ENCODE data around the gene SPRR3.

SPRR3 gene

GRCh38 chr1:153032677-153033308, 31.2 kb downstream of the SPRR3 start:
- POLR2A ChIA-PET = no interaction called here
- CTCF ChIA-PET = no interaction called here
- TF ChIP-seq LEF1 (IDR thresholded peaks at IDR 0.05; ENCODE audit: borderline replicate concordance) (no peak), CTBP1 (IDR thresholded peaks at IDR 0.05; ENCODE audit: borderline replicate concordance) (no peak), FOXA1 (IDR thresholded peaks at IDR 0.05) (no peak)
- DNase-seq (ENCODE audit: extremely low spot score) = peak; percentile 34

- DNase-seq (ENCODE audit: extremely low spot score) = no peak
- TF ChIP-seq L3MBTL2 (conservative IDR thresholded peaks at IDR 0.05) = no peak
- no peak for TF ChIP-seq HDGF (IDR thresholded peaks at IDR 0.05; ENCODE audit: borderline replicate concordance)
- no peak for TF ChIP-seq TARDBP (IDR thresholded peaks at IDR 0.05)
- no peak for TF ChIP-seq CTBP1 (IDR thresholded peaks at IDR 0.05; ENCODE audit: borderline replicate concordance)
- TF ChIP-seq SUZ12 (IDR thresholded peaks at IDR 0.05) = no peak
- no peak for TF ChIP-seq BHLHE40 (IDR thresholded peaks at IDR 0.05; ENCODE audit: borderline replicate concordance)
- TF ChIP-seq FOXM1 (IDR thresholded peaks at IDR 0.05; ENCODE audit: borderline replicate concordance) = no peak
- no peak for TF ChIP-seq FOXA1 (IDR thresholded peaks at IDR 0.05)
- ChIA-PET CTCF (no interaction called here), POLR2A (no interaction called here)
Measured at GRCh38 chr1:153035211-153035610, 33.7 kb downstream of the SPRR3 start.

DNA sequence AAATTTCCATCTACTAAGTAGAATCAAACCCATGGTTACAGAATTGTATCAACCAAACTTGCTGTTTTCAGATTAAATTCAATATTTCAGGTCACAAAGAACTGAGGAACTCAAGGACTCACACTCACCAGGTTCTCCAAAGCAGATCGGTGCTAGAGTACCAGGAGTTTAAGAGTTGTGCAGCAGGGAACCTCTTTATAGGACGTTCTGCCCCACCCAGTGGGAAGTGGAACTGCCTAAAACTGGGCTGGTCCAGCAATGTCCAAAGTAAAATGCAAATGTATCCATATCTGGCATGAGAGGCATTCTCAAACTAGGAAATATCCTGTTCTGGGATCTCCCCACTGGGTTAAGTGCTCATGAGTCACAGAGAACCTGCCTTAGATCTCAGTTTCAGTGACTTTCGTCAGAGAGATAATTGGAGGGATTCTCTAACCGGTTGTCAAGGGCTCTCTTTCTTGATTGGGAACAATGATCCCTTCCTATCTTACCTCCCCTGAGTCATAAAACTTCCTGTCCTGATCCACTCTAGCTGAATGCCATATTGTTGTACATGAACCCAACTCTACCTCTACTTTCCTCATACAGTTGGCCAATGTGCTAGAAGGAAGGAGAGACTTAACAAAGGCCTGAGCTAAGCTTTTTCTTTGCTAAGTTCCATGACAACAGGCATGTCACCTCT, 39.5 kb downstream of the SPRR3 start, which contains the start of gene SPRR2D:
Gene SPRR2D, minus strand, starts transcription at position 171 of the 682 bp plus-strand sequence. CDS start 774 bp downstream, outside the sequence.
- TF ChIP-seq FOXK2 (IDR thresholded peaks at IDR 0.05) (no peak), CTBP1 (IDR thresholded peaks at IDR 0.05; ENCODE audit: borderline replicate concordance) (no peak), SUZ12 (IDR thresholded peaks at IDR 0.05) (no peak), SP1 (IDR thresholded peaks at IDR 0.05) (no peak), ZNF384 (IDR thresholded peaks at IDR 0.05) (no peak), ARNT (IDR thresholded peaks at IDR 0.05) (no peak)
- DNase-seq (ENCODE audit: extremely low spot score) = no peak
- ChIA-PET POLR2A (no interaction called here), CTCF (no interaction called here)

DNA sequence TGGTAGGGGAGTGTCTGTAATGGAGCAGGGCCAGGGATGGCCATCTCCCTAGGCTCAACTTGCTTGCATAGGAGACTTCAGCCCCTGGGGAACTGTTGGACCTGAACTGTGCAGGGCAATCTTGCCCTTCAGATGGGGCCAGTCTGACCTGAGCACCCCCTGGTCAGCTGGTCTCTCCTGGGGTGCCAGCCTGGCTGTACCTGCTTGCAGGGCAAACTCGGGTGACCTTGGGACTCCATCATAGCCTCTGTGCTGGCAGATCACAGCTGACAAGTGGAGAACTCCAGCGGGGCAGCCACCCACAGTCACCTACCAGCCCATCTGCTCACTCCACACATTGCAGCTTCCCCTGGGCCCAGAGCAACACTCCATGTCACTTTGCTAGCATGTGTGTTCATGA, 47.7 kb downstream of the SPRR3 start:
- CTCF ChIA-PET = no interaction called here
- POLR2A ChIA-PET = no interaction called here
- TF ChIP-seq LEF1 (IDR thresholded peaks at IDR 0.05; ENCODE audit: borderline replicate concordance) = no peak
- TF ChIP-seq ELF4 (IDR thresholded peaks at IDR 0.05) = no peak
- no peak for TF ChIP-seq TARDBP (IDR thresholded peaks at IDR 0.05)
- TF ChIP-seq NFRKB (IDR thresholded peaks at IDR 0.05) = no peak
- no peak for TF ChIP-seq FOXM1 (IDR thresholded peaks at IDR 0.05; ENCODE audit: borderline replicate concordance)
- TF ChIP-seq PKNOX1 (IDR thresholded peaks at IDR 0.05) = no peak
- no peak for TF ChIP-seq BHLHE40 (IDR thresholded peaks at IDR 0.05; ENCODE audit: borderline replicate concordance)
- no peak for DNase-seq (ENCODE audit: extremely low spot score)
